NCI-H524 treated with DMSO at 0.1 percent for 48 hours (cell line): ENCODE measurements around the gene CLUH.
"Not testable (repeated sequence)": the region's sequence is repeated elsewhere in the genome, so short reads cannot be mapped to it uniquely, and the experiment has no call there.

ENCODE experiments used
- DNase-seq: peaks from one replicate; lab custom pipeline; 2025; lab: John Stamatoyannopoulos, UW

CLUH gene

GRCh38 chr17:2688351-2689342 is 22.9 kb downstream of the CLUH start:
- no peak for DNase-seq

GRCh38 chr17:2687074-2687418 is 24.5 kb downstream of the CLUH start:
- no peak for DNase-seq

GRCh38 chr17:2685696-2686095 is 25.9 kb downstream of the CLUH start:
- DNase-seq: no peak

- no peak for DNase-seq
These were observed 27.0 kb downstream of the CLUH start for GRCh38 chr17:2684549-2684948.

GRCh38 chr17:2683912-2684311 is 27.7 kb downstream of the CLUH start:
- no peak for DNase-seq

GRCh38 chr17:2682176-2682938 is 29.2 kb downstream of the CLUH start:
- DNase-seq: no peak

GRCh38 chr17:2681650-2682049 is 29.9 kb downstream of the CLUH start:
- DNase-seq: no peak

GRCh38 chr17:2680961-2681360 is 30.6 kb downstream of the CLUH start:
- DNase-seq: no peak

GRCh38 chr17:2679247-2679646 is 32.3 kb downstream of the CLUH start:
- not testable (repeated sequence) for DNase-seq

- DNase-seq: no peak
These were observed 39.5 kb downstream of the CLUH start for GRCh38 chr17:2672026-2672425.

GRCh38 chr17:2660410-2660809 is 51.2 kb downstream of the CLUH start:
- not testable (repeated sequence) for DNase-seq

- not testable (repeated sequence) for DNase-seq
These were observed 52.2 kb downstream of the CLUH start for GRCh38 chr17:2659337-2659736.

- no peak for DNase-seq
These were observed 55.3 kb downstream of the CLUH start for GRCh38 chr17:2656283-2656682.

GRCh38 chr17:2655546-2655945 is 56.0 kb downstream of the CLUH start:
- DNase-seq: no peak

GRCh38 chr17:2652911-2653310 is 58.7 kb downstream of the CLUH start:
- DNase-seq: not testable (repeated sequence)

- no peak for DNase-seq
These were observed 62.4 kb downstream of the CLUH start for GRCh38 chr17:2649191-2649590.

GRCh38 chr17:2647957-2648356 is 63.6 kb downstream of the CLUH start:
- DNase-seq: no peak

GRCh38 chr17:2644971-2645370 is 66.6 kb downstream of the CLUH start:
- DNase-seq: no peak
